Activated T-cell treated with anti-CD3 and anti-CD28 coated beads, Interleukin-2, amount 50 U/mL, for 24 hours (primary cell): ENCODE measurements around the gene SULT1A2.
"Not testable (repeated sequence)": the region's sequence is repeated elsewhere in the genome, so short reads cannot be mapped to it uniquely, and the experiment has no call there.

Experiments
- DNase-seq: peaks from one replicate; pipeline ENCODE4 v3.0.0-alpha.2; 2020
- H3K27ac Mint-ChIP-seq: 2 replicates; pipeline ENCODE4 v1.8.0; 2020; ENCODE audit warnings: mild to moderate bottlenecking, mixed read lengths
- H3K27me3 Mint-ChIP-seq: 2 replicates; pipeline ENCODE4 v1.8.0; 2020; ENCODE audit warnings: mixed read lengths
- H3K36me3 Mint-ChIP-seq: 2 replicates; pipeline ENCODE4 v1.8.0; 2020; ENCODE audit warnings: low read depth, mixed read lengths
- H3K4me1 Mint-ChIP-seq: 2 replicates; pipeline ENCODE4 v1.8.0; 2020; ENCODE audit warnings: low read depth, mixed read lengths
- H3K4me3 Mint-ChIP-seq: 2 replicates; pipeline ENCODE4 v1.8.0; 2020; ENCODE audit warnings: mild to moderate bottlenecking, moderate library complexity, mixed read lengths
- H3K9me3 Mint-ChIP-seq: 2 replicates; pipeline ENCODE4 v1.8.0; 2020; ENCODE audit warnings: mixed read lengths

Gene SULT1A2

DNA sequence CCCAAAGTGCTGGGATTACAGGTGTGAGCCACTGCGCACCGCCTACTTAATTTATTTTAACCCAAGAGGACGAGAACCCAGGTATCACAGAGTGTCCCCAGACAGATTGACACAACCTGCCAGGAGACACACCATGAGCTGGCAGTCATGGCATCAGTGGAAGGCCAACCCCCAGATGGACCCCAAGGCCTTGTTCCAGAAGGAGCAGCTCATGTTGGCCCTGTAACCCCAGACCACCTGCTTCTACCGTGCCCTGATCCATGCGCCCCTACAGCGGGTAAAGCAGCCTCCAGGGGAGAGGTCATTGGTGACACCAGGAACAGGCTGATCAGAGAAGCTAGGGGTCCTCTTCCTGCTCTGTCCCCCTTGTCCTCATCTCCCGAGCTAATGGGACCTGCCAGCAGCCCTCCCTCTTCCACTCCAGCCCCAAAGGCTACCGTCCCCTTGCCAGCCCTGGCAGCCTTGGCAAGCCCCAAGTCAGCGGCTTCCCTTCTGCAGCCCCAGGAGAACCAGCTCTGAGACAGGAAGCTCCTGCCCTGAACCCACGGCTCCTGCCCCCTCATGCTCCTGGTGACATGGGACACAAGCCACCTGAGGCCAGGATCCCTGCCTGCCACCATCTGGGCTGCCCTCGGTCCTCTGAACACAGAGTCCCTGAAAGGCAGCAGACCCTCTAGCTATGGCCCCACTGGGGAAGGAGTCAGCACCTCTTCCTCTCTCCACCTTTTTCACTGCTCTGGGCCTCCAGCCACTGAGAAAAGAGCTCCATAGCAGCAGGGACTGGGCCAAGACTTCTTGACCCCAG, 6.7 kb upstream of the SULT1A2 start:
- no peaks in the 10 kb centered on the region for H3K27me3 Mint-ChIP-seq
- no peak for DNase-seq
- H3K27ac Mint-ChIP-seq: no peak overlapping the region
- H3K4me1 Mint-ChIP-seq: no peaks in the 10 kb centered on the region
- peaks cover 20% of the 10 kb centered on the region for H3K36me3 Mint-ChIP-seq
- no peaks in the 10 kb centered on the region for H3K9me3 Mint-ChIP-seq
- no peak overlapping the region for H3K4me3 Mint-ChIP-seq

DNA sequence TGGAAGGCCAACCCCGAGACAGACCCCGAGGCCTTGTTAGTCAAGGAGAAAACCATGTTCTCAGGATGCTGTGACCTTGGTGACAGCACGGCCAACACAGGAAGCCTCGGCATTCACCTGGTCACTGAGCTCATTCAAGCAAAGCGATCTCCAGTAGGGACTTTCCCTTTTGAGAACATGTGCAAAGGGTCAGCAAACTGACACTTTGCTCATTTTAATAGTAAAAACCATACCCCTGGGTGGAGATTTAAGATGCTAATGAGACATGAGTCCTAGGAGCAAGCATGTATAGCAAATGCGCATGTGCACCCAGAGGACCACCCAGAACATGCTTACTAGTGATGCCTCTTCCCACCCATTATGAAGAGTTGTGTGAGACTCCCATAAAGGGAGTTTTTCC, 5.7 kb upstream of the SULT1A2 start:
- Mint-ChIP-seq H3K4me3 (no peak overlapping the region), H3K9me3 (no peaks in the 10 kb centered on the region), H3K36me3 (peaks cover 14% of the 10 kb centered on the region), H3K4me1 (peaks cover 2% of the 10 kb centered on the region), H3K27ac (no peak overlapping the region), H3K27me3 (no peaks in the 10 kb centered on the region)
- DNase-seq: no peak

DNA sequence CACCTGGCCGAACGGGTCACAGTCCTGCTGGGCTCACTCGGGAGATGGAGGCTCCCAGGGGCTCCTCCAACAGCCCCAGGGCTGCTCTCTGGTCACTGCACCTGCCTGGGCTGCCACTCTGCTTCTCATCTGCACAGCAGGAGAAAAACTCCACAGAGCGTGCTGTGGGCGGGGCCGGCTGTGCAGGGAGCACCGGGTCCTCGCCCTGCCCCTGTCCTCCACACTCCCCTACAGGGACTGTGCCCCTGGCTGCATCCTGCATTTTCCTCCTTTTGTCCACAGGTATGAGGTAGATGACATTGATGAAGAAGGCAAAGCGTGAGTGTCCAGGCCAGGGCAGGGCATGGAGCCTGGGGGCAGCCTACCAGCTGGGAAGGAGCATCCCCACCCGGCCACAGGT, 5.2 kb upstream of the SULT1A2 start:
- not testable (repeated sequence) for H3K4me1 Mint-ChIP-seq, H3K4me3 Mint-ChIP-seq, DNase-seq, H3K27me3 Mint-ChIP-seq, H3K9me3 Mint-ChIP-seq, H3K27ac Mint-ChIP-seq
- peaks cover 12% of the 10 kb centered on the region for H3K36me3 Mint-ChIP-seq

DNA sequence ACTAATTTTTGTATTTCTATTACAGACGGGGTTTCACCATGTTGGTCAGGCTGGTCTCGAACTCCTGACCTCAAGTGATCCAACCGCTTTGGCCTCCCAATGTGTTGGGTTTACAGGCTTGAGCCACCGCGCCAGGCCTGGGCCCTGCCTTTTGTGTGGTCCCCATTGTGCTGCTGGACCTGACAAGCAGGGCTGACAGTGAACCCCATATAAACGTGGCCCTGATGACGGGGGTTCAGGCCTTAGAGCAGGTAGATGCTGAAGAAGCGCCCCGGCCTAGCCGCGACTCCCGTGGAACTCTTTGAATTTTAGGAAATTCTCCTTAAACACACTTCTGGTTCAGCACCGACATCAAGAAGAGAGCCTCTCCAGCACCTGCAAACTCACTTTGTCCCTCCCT, 4.7 kb upstream of the SULT1A2 start:
- H3K27me3 Mint-ChIP-seq, DNase-seq, H3K9me3 Mint-ChIP-seq, H3K36me3 Mint-ChIP-seq, H3K4me3 Mint-ChIP-seq, H3K27ac Mint-ChIP-seq, H3K4me1 Mint-ChIP-seq: not testable (repeated sequence)

DNA sequence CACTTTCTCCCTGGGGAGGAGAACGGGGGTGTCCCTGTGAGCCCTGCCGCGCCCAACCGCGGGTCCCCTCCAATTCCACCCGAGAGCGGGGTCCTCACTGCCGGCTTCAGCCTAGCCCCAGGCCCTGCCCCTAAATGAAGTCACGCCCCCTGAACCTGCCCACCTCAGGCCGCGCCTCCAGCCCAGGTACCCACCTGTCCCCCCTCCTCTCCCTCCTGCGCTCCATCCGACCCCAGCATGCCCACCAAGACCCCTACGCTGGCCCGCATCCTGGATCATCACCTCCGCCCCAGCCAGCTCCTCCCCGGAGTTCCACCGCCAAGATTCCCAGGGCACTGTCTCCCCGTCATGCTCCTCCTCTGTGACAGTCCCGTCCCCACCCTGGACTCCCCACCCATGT, 4.1 kb upstream of the SULT1A2 start:
- H3K9me3 Mint-ChIP-seq, H3K4me1 Mint-ChIP-seq, H3K36me3 Mint-ChIP-seq, H3K27ac Mint-ChIP-seq, H3K4me3 Mint-ChIP-seq, H3K27me3 Mint-ChIP-seq, DNase-seq: not testable (repeated sequence)

- H3K9me3 Mint-ChIP-seq, H3K4me3 Mint-ChIP-seq, H3K4me1 Mint-ChIP-seq, H3K36me3 Mint-ChIP-seq, H3K27me3 Mint-ChIP-seq, DNase-seq, H3K27ac Mint-ChIP-seq: not testable (repeated sequence)
These were observed 2.8 kb upstream of the SULT1A2 start for GRCh38 chr16:28599377-28600285.

DNA sequence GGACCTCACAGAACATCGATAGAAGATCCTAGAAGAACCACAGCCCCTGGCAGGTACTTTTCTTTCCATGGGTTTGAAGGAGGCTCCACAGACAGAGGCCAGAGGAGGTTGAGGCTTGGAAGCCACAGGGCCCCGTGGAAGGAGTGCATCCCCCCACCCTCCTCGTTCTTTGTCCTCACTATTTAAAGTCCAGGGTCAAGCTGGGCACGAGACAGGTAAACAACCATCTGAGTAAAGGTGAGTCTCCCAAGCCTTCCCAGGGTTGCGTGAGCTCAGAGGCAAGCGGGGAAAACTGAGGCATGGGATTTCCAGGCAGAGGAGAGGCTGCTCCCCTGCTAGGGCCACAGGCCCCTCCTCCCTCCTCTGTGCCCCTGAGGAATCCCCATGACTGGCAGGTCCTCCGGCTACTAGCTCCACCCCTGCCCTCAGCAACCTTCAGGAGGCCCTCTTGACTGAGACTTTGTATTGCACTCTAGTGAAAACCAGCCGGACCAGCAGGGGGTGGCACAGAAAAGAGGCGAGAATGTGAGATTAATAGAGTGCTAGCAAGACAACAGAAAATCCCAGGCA, 927 bp upstream of the SULT1A2 start:
- no peak overlapping the region for H3K4me3 Mint-ChIP-seq
- peaks cover 6% of the 10 kb centered on the region for H3K4me1 Mint-ChIP-seq
- H3K27ac Mint-ChIP-seq: no peak overlapping the region
- peaks cover 1% of the 10 kb centered on the region for H3K36me3 Mint-ChIP-seq
- DNase-seq: no peak
- H3K27me3 Mint-ChIP-seq: no peaks in the 10 kb centered on the region
- H3K9me3 Mint-ChIP-seq: no peaks in the 10 kb centered on the region

GRCh38 chr16:28596115-28596630, 677 bp downstream of the SULT1A2 start:
- Mint-ChIP-seq H3K36me3 (peaks cover 18% of the 10 kb centered on the region), H3K27ac (no peak overlapping the region), H3K9me3 (no peaks in the 10 kb centered on the region), H3K4me3 (no peak overlapping the region), H3K4me1 (peaks cover 6% of the 10 kb centered on the region), H3K27me3 (no peaks in the 10 kb centered on the region)
- no peak for DNase-seq

DNA sequence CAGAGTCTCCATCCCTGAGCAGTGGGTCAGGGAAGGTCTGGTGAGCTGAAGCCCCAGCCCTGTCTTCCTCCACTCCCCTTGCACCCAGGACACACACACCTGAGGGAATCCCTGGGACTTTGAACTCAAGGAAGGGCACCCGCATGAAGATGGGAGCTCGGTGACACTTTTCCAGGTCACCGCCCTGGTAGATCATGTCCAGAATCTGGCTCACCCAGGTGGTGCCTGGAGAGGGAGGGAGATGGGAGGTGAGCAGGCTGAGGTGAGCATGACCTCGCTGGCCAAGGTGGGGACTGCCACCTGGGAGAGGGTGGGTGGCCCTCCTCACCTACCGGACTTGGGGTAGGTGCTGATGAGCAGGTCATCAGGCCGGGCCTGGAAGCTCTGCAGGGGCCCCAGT, 1.4 kb downstream of the SULT1A2 start:
- not testable (repeated sequence) for H3K27me3 Mint-ChIP-seq, H3K27ac Mint-ChIP-seq, H3K9me3 Mint-ChIP-seq, H3K4me3 Mint-ChIP-seq, DNase-seq, H3K4me1 Mint-ChIP-seq
- peaks cover 25% of the 10 kb centered on the region for H3K36me3 Mint-ChIP-seq

- Mint-ChIP-seq H3K4me3 (no peak overlapping the region), H3K9me3 (no peaks in the 10 kb centered on the region), H3K36me3 (peaks cover 47% of the 10 kb centered on the region), H3K27me3 (no peaks in the 10 kb centered on the region), H3K27ac (no peak overlapping the region), H3K4me1 (peaks cover 6% of the 10 kb centered on the region)
- DNase-seq: no peak
These were observed 3.8 kb downstream of the SULT1A2 start for GRCh38 chr16:28592979-28593553.

DNA sequence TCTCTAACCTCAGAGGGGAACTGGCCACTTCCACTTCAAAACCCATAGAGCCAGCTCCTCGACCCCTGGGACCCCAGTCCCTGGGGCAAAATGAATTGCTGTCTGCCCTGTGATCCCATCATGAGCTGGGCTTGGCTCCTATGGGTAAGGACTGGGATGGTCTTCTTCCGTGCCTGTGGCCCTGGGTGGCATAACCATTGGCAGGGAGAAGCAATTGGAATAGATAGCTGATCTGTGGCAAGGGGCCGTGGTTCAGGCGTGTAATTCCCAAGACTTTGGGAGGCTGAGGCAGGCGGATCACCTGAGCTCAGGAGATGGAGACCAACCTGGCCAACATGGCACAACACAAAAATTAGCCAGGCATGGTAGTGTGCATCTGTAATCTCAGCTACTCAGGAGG, 4.3 kb downstream of the SULT1A2 start:
- Mint-ChIP-seq H3K4me3 (no peak overlapping the region), H3K4me1 (peaks cover 4% of the 10 kb centered on the region), H3K36me3 (peaks cover 50% of the 10 kb centered on the region), H3K27ac (peak overlapping the region; percentile 18), H3K9me3 (no peaks in the 10 kb centered on the region), H3K27me3 (no peaks in the 10 kb centered on the region)
- no peak for DNase-seq

- H3K36me3 Mint-ChIP-seq: peaks cover 61% of the 10 kb centered on the region
- peak overlapping the region; percentile 59 for H3K27ac Mint-ChIP-seq
- H3K27me3 Mint-ChIP-seq: no peaks in the 10 kb centered on the region
- no peak overlapping the region for H3K4me3 Mint-ChIP-seq
- no peaks in the 10 kb centered on the region for H3K9me3 Mint-ChIP-seq
- H3K4me1 Mint-ChIP-seq: peaks cover 2% of the 10 kb centered on the region
- DNase-seq: no peak
These were observed 5.5 kb downstream of the SULT1A2 start for GRCh38 chr16:28591355-28591754.

GRCh38 chr16:28590384-28591340, 6.2 kb downstream of the SULT1A2 start:
- Mint-ChIP-seq H3K4me3 (no peak overlapping the region), H3K9me3 (no peaks in the 10 kb centered on the region), H3K27me3 (no peaks in the 10 kb centered on the region), H3K4me1 (peaks cover 2% of the 10 kb centered on the region), H3K36me3 (peaks cover 68% of the 10 kb centered on the region), H3K27ac (peak overlapping the region; percentile 59)
- no peak for DNase-seq
